Neural cell (in vitro differentiated cells): Measurements from ENCODE around the gene CHST8. TPM values are rescaled to one million over a fixed set of nuclear protein-coding genes. Genes with fewer than 3 reads are reported as not detected.

ENCODE experiments used
- H2AFZ ChIP-seq: fragments of 200-600, 300-800 bp; sonication (generic), shearing (Covaris generic); 2 replicates; pipeline ENCODE4 v1.6.0; 2014; ENCODE audit warnings: low read depth, mild to moderate bottlenecking, antibody characterized with exemption, low read length, moderate library complexity
- H3F3A ChIP-seq: fragments of 200-600 bp; shearing (Covaris generic); 2 replicates; pipeline ENCODE4 v1.6.1; 2016; ENCODE audit warnings: mild to moderate bottlenecking, moderate library complexity, mixed read lengths, antibody characterized with exemption, low read length; ENCODE audit not compliant: insufficient read depth, poor library complexity, severe bottlenecking
- H3K27ac ChIP-seq: fragments of 200-600, 300-800 bp; sonication (generic), shearing (Covaris generic); 2 replicates; pipeline ENCODE4 v1.5.1; 2014; ENCODE audit warnings: mild to moderate bottlenecking, low read length, moderate library complexity
- H3K27me3 ChIP-seq: fragments of 300-800, 200-600 bp; sonication (generic), shearing (Covaris generic); 2 replicates; pipeline ENCODE4 v1.6.0; 2014; ENCODE audit warnings: mild to moderate bottlenecking, low read depth, low read length, moderate library complexity; ENCODE audit not compliant: insufficient read depth
- H3K36me3 ChIP-seq: fragments of 300-800, 200-600 bp; sonication (generic), shearing (Covaris generic); 2 replicates; pipeline ENCODE4 v1.5.1; 2014; ENCODE audit warnings: mild to moderate bottlenecking, antibody characterized with exemption, low read length, moderate library complexity; ENCODE audit not compliant: insufficient read depth
- H3K4me2 ChIP-seq: fragments of 300-800, 200-600 bp; sonication (generic), shearing (Covaris generic); 2 replicates; pipeline ENCODE4 v1.6.0; 2014; ENCODE audit warnings: mild to moderate bottlenecking, low read length
- H3K4me3 ChIP-seq: fragments of 300-800, 200-600 bp; sonication (generic), shearing (Covaris generic); 2 replicates; pipeline ENCODE4 v1.5.1; 2014; ENCODE audit warnings: mild to moderate bottlenecking, low read length, moderate library complexity
- H3K79me2 ChIP-seq: fragments of 200-600 bp; shearing (Covaris generic); replicated peaks from 2 replicates; pipeline ENCODE4 v1.6.0; 2014; ENCODE audit warnings: mild to moderate bottlenecking, low read length, moderate library complexity; ENCODE audit not compliant: insufficient read depth
- H3K9ac ChIP-seq: fragments of 300-800, 200-600 bp; sonication (generic), shearing (Covaris generic); 2 replicates; pipeline ENCODE4 v1.6.1; 2016; ENCODE audit warnings: mild to moderate bottlenecking, low read length, mixed read lengths
- H3K9me2 ChIP-seq: fragments of 200-600 bp; shearing (Covaris generic); 2 replicates; pipeline ENCODE4 v1.6.1; 2016; ENCODE audit warnings: mild to moderate bottlenecking, low read length, mixed read lengths; ENCODE audit not compliant: insufficient read depth
- H3K9me3 ChIP-seq: fragments of 200-600, 300-800 bp; sonication (generic), shearing (Covaris generic); 2 replicates; pipeline ENCODE4 v1.6.1; 2016; ENCODE audit warnings: mild to moderate bottlenecking, mixed run types, low read length, moderate library complexity, mixed read lengths
- H4K20me1 ChIP-seq: fragments of 200-600 bp; shearing (Covaris generic); 2 replicates; pipeline ENCODE4 v1.6.1; 2016; ENCODE audit warnings: mild to moderate bottlenecking, mixed run types; ENCODE audit not compliant: insufficient read depth
- CTCF ChIP-seq: fragments of 450-650 bp; IDR thresholded peaks from 2 replicates; pipeline ENCODE4 v1.5.1; 2014; ENCODE audit warnings: antibody characterized with exemption, mild to moderate bottlenecking, moderate library complexity; ENCODE audit not compliant: poor library complexity, severe bottlenecking
- EP300 ChIP-seq: fragments of 450-650 bp; conservative IDR thresholded peaks from 2 replicates; pipeline ENCODE4 v1.6.1; 2014; ENCODE audit warnings: antibody characterized with exemption, mild to moderate bottlenecking, moderate library complexity; ENCODE audit not compliant: poor library complexity, severe bottlenecking
- EZH2 ChIP-seq: fragments of 200-600, 300-800 bp; shearing (Covaris generic), sonication (generic); IDR thresholded peaks from 2 replicates; pipeline ENCODE4 v1.6.1; 2014; ENCODE audit warnings: antibody characterized with exemption, low read length, borderline replicate concordance, mild to moderate bottlenecking; ENCODE audit not compliant: insufficient read depth, poor library complexity, severe bottlenecking
- MXI1 ChIP-seq: fragments of 450-650 bp; conservative IDR thresholded peaks from 2 replicates; pipeline ENCODE4 v1.6.1; 2014; ENCODE audit warnings: antibody characterized with exemption, mild to moderate bottlenecking; ENCODE audit not compliant: poor library complexity, severe bottlenecking
- POLR2AphosphoS5 ChIP-seq: IDR thresholded peaks from 2 replicates; pipeline ENCODE4 v1.6.1; 2012
- RAD21 ChIP-seq: fragments of 450-650 bp; conservative IDR thresholded peaks from 2 replicates; pipeline ENCODE4 v1.6.1; 2014; ENCODE audit warnings: antibody characterized with exemption, mild to moderate bottlenecking, moderate library complexity
- polyA plus RNA-seq: library from polyadenylated mRNA; depleted of rRNA; stranded (reverse); fragments of >200 nt; gene quantifications from 2 replicates; pipeline ENCODE4 v1.2.3, GENCODE V29; 2014
- TF ChIP-seq, protein P1 (sequence below): IDR thresholded peaks from 2 replicates; pipeline ENCODE4 v1.6.1; 2012; ENCODE audit warnings: borderline replicate concordance

CHST8 gene
- polyA plus RNA-seq, 1 donor from 2014 or later, result 7.1 TPM

DNA sequence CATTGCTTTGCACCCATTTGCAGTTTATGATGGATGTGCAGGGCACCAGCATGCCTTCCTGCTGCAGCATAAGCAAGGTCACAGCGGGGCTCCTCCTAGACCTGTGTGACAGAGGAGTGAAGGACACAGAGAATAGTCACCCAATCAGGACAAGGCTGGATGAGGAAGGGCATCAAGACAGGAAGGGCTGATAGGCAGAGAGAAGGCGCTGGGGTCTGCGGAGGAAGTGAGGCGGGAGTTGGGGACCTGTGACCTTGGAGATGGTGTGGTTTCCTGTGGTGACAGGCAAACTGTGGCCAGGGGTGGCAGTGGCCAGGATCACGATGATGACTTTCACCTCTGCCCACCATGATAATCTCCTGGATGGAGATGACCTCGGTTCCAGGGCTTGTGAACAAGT, 158.5 kb downstream of the CHST8 start:
- H3K79me2 ChIP-seq, result no peaks in the 10 kb centered on the region
- H3K9me3 ChIP-seq, result no peaks in the 10 kb centered on the region
- TF ChIP-seq EZH2 (no peak), CTCF (no peak), POLR2AphosphoS5 (no peak), MXI1 (no peak)
- no peak overlapping the region for H3K4me3 ChIP-seq
- H3F3A ChIP-seq, result no peaks in the 10 kb centered on the region
- H3K9me2 ChIP-seq, result no peaks in the 10 kb centered on the region
- no peak overlapping the region for H2AFZ ChIP-seq
- H3K36me3 ChIP-seq, result no peaks in the 10 kb centered on the region
- no peak overlapping the region for H3K4me2 ChIP-seq
- no peak overlapping the region for H3K9ac ChIP-seq
- no peaks in the 10 kb centered on the region for H3K27me3 ChIP-seq
- no peaks in the 10 kb centered on the region for H4K20me1 ChIP-seq
- no peak overlapping the region for H3K27ac ChIP-seq

- Histone ChIP-seq H3K4me3 (no peak overlapping the region), H3K9me2 (no peaks in the 10 kb centered on the region), H3K27ac (no peak overlapping the region), H3K9ac (no peak overlapping the region), H3K4me2 (no peak overlapping the region), H3F3A (no peaks in the 10 kb centered on the region), H2AFZ (no peak overlapping the region), H3K79me2 (no peaks in the 10 kb centered on the region), H3K9me3 (no peaks in the 10 kb centered on the region), H3K27me3 (no peaks in the 10 kb centered on the region), H3K36me3 (no peaks in the 10 kb centered on the region), H4K20me1 (no peaks in the 10 kb centered on the region)
- no peak for TF ChIP-seq RAD21
- TF ChIP-seq, protein P1, sequence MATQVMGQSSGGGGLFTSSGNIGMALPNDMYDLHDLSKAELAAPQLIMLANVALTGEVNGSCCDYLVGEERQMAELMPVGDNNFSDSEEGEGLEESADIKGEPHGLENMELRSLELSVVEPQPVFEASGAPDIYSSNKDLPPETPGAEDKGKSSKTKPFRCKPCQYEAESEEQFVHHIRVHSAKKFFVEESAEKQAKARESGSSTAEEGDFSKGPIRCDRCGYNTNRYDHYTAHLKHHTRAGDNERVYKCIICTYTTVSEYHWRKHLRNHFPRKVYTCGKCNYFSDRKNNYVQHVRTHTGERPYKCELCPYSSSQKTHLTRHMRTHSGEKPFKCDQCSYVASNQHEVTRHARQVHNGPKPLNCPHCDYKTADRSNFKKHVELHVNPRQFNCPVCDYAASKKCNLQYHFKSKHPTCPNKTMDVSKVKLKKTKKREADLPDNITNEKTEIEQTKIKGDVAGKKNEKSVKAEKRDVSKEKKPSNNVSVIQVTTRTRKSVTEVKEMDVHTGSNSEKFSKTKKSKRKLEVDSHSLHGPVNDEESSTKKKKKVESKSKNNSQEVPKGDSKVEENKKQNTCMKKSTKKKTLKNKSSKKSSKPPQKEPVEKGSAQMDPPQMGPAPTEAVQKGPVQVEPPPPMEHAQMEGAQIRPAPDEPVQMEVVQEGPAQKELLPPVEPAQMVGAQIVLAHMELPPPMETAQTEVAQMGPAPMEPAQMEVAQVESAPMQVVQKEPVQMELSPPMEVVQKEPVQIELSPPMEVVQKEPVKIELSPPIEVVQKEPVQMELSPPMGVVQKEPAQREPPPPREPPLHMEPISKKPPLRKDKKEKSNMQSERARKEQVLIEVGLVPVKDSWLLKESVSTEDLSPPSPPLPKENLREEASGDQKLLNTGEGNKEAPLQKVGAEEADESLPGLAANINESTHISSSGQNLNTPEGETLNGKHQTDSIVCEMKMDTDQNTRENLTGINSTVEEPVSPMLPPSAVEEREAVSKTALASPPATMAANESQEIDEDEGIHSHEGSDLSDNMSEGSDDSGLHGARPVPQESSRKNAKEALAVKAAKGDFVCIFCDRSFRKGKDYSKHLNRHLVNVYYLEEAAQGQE, result no peak
- TF ChIP-seq POLR2AphosphoS5, result no peak
- no peak for TF ChIP-seq EZH2
Observed at GRCh38 chr19:33780746-33781145, 159.0 kb downstream of the CHST8 start.

- Histone ChIP-seq H3K9me3 (no peaks in the 10 kb centered on the region), H3K79me2 (no peaks in the 10 kb centered on the region), H3F3A (no peaks in the 10 kb centered on the region), H3K27ac (no peak overlapping the region), H3K9me2 (no peaks in the 10 kb centered on the region), H3K4me3 (no peak overlapping the region), H2AFZ (no peak overlapping the region), H3K9ac (no peak overlapping the region), H3K4me2 (no peak overlapping the region), H3K36me3 (no peaks in the 10 kb centered on the region), H3K27me3 (no peaks in the 10 kb centered on the region), H4K20me1 (no peaks in the 10 kb centered on the region)
- TF ChIP-seq MXI1, result no peak
- TF ChIP-seq POLR2AphosphoS5, result no peak
- no peak for TF ChIP-seq EP300
- TF ChIP-seq RAD21, result no peak
- no peak for TF ChIP-seq EZH2
Observed at GRCh38 chr19:33781415-33781935, 159.7 kb downstream of the CHST8 start.
